Upper lobe of right lung (tissue), 1 donor: ENCODE data around the gene SLC39A11. TPM values are rescaled to one million over a fixed set of nuclear protein-coding genes. Genes with fewer than 3 reads are reported as not detected.

Source experiments
- ATAC-seq: fragments of 200-7000 bp; cut with Tn5 transposase; one replicate; pipeline ENCODE4 v1.9.1; 2020; ENCODE audit warnings: mild to moderate bottlenecking, moderate library complexity
- DNase-seq: peaks from one replicate; pipeline ENCODE4 v3.0.0-alpha.2; 2020
- H3K27ac ChIP-seq: fragments of 200-600 bp; one replicate; pipeline ENCODE4 v1.8.0; 2022
- H3K27me3 ChIP-seq: fragments of 200-600 bp; one replicate; pipeline ENCODE4 v1.8.0; 2022; ENCODE audit warnings: mild to moderate bottlenecking
- H3K36me3 ChIP-seq: fragments of 200-600 bp; one replicate; pipeline ENCODE4 v1.8.0; 2022
- H3K4me1 ChIP-seq: fragments of 200-600 bp; one replicate; pipeline ENCODE4 v1.8.0; 2022
- H3K4me3 ChIP-seq: fragments of 200-600 bp; one replicate; pipeline ENCODE4 v1.8.0; 2022; ENCODE audit warnings: mild to moderate bottlenecking
- H3K9me3 ChIP-seq: fragments of 200-600 bp; one replicate; pipeline ENCODE4 v1.8.0; 2022
- intact Hi-C: fragments of 100-400 bp; cut with DNase I; formaldehyde crosslinking; loops from one replicate; pipeline ENCODE4 v1.11.0; 2022
- total RNA-seq: library from RNA; stranded (reverse); fragmentation: NEBNext Ultra II Directional; extraction: Animal tissue kit (Norgen Biotek cat#: 25700); gene quantifications from one replicate; pipeline ENCODE4 v1.2.1, GENCODE V29; 2021
- TF ChIP-seq, protein P1 (sequence below): fragments of 200-600 bp; IDR thresholded peaks from one replicate; pipeline ENCODE4 v1.8.0; 2022; ENCODE audit warnings: antibody characterized with exemption
- donor health status: DM: no; HTN: yes; CAD: no; lungs with severe emphysema.

The SLC39A11 gene
- total RNA-seq, 1 donor from 2014 or later, result 33.7 TPM

DNA sequence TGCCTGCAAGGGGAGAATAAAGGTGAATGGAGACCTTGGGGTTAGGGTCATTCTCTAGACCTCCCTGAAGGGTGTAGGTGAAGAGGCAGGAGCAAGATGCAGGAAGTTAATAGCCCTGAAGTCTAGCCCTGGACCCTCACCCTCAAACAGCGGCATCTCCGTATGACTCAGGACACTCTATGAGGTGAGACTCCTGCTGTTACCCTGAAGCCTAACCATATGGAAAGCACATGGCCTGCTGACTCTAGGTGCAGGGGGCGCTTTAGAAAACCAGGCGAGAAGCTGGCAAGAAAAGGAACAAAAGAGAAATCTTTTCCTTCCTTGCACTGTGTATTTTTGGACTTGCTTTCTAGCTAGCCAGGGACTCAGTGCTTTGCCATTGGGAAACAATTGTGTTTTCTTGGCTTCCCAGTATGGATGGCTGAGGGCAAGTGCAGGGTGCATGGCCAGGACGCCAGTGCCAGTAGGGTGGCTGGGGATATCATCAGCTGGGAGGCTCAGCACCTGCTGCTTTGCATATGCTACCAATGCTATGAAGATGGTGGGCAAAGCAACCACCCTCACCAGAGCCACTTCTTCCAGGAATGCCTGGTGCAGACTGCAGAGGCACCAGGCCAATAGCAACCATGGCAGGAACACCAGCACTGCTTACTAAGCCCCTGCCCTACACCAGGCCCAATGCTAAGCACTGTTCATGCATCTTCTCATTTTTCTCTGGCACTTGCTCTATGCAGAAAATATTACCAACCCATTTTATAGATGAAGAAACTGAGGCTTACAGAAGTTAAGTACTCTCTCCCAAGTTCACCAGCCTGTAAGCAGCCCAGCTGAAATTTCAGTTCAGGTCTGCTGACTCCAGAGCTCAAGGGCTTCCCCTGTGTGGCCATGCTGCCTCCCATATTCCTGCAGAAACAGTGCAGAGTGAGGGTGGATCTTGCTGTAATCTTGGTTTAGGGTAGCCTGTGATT, 425.1 kb downstream of the SLC39A11 start:
- Histone ChIP-seq H3K9me3 (no peaks in the 10 kb centered on the region), H3K27ac (no peak overlapping the region), H3K4me3 (no peak overlapping the region), H3K4me1 (no peaks in the 10 kb centered on the region), H3K27me3 (no peaks in the 10 kb centered on the region), H3K36me3 (no peaks in the 10 kb centered on the region)
- no peak for ATAC-seq
- TF ChIP-seq, protein P1, sequence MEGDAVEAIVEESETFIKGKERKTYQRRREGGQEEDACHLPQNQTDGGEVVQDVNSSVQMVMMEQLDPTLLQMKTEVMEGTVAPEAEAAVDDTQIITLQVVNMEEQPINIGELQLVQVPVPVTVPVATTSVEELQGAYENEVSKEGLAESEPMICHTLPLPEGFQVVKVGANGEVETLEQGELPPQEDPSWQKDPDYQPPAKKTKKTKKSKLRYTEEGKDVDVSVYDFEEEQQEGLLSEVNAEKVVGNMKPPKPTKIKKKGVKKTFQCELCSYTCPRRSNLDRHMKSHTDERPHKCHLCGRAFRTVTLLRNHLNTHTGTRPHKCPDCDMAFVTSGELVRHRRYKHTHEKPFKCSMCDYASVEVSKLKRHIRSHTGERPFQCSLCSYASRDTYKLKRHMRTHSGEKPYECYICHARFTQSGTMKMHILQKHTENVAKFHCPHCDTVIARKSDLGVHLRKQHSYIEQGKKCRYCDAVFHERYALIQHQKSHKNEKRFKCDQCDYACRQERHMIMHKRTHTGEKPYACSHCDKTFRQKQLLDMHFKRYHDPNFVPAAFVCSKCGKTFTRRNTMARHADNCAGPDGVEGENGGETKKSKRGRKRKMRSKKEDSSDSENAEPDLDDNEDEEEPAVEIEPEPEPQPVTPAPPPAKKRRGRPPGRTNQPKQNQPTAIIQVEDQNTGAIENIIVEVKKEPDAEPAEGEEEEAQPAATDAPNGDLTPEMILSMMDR, result no peak
- intact Hi-C loops, result no loop called here
- no peak for DNase-seq

DNA sequence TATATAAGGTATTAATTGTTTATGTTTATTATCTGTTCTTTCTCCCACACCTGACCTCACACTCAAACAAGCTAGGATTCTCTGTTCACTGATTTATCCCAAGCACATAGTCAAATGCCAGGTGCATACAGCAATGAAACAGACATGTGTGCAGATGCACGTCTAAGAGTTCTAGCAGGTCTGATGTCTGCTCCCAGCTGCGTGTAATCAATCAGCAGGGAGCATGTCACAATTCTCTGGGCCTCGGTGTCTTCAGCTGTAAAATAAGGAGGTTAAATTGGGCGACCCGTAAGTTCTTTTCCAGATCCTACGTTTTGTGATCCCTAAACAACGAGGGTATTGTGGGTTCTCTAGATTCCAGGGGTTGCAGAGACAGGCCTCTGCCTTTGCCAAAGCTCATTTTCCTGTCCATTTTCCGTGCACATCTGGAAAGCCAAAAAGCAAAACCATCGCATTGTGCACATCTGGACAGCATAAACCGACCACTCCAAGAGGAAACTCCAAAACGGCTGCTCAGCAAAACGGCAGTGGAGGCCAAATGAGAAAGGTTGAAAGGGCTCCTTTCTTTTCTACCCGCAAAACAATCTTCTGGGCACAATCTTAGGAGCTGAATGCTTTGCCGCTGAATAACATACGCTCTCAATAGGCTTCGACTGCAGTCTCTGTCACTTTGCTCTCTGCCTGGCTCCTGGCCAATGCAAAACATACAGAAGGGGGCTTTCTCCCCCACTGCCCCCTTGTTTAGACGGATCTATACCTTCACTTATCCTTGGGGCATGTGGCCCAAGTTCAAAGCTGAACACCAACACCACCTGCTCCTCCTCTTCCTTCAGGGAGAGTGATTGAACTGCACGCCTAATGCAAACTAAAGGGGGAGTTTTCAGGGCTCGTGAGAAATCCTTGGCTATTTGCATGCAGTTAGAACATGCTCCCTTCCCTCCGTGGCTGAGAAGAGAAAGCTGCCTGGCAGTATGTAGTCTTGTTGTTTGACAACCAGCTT, 426.3 kb downstream of the SLC39A11 start:
- no peak overlapping the region for H3K4me3 ChIP-seq
- no peak for DNase-seq
- H3K9me3 ChIP-seq, result no peaks in the 10 kb centered on the region
- H3K27me3 ChIP-seq, result no peaks in the 10 kb centered on the region
- ATAC-seq, result no peak
- no peaks in the 10 kb centered on the region for H3K4me1 ChIP-seq
- H3K36me3 ChIP-seq, result no peaks in the 10 kb centered on the region
- TF ChIP-seq, protein P1, result no peak
- intact Hi-C loops, result no loop called here
- H3K27ac ChIP-seq, result no peak overlapping the region

DNA sequence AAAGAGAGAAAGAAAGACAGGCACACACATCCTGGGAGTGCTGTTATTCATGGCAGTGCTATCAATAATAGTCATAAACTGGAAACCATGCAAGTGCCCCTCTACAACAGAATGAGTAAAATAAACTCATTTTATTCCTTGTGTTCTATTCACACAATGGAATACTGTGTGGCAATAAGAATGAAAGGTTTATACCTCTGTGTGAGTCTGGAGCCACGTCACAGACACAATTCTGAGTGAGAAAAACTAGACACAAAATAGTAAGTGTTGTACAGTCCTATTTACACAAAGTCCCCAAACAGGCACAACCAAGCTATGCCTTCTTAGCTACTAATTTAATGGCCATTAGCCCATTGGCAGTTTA, 429.7 kb downstream of the SLC39A11 start:
- no peak for DNase-seq
- H3K27me3 ChIP-seq, result no peaks in the 10 kb centered on the region
- no peak overlapping the region for H3K27ac ChIP-seq
- TF ChIP-seq, protein P1, result no peak
- H3K4me3 ChIP-seq, result no peak overlapping the region
- no peak for ATAC-seq
- no peaks in the 10 kb centered on the region for H3K9me3 ChIP-seq
- H3K4me1 ChIP-seq, result no peaks in the 10 kb centered on the region
- intact Hi-C loops, result no loop called here
- H3K36me3 ChIP-seq, result no peaks in the 10 kb centered on the region

DNA sequence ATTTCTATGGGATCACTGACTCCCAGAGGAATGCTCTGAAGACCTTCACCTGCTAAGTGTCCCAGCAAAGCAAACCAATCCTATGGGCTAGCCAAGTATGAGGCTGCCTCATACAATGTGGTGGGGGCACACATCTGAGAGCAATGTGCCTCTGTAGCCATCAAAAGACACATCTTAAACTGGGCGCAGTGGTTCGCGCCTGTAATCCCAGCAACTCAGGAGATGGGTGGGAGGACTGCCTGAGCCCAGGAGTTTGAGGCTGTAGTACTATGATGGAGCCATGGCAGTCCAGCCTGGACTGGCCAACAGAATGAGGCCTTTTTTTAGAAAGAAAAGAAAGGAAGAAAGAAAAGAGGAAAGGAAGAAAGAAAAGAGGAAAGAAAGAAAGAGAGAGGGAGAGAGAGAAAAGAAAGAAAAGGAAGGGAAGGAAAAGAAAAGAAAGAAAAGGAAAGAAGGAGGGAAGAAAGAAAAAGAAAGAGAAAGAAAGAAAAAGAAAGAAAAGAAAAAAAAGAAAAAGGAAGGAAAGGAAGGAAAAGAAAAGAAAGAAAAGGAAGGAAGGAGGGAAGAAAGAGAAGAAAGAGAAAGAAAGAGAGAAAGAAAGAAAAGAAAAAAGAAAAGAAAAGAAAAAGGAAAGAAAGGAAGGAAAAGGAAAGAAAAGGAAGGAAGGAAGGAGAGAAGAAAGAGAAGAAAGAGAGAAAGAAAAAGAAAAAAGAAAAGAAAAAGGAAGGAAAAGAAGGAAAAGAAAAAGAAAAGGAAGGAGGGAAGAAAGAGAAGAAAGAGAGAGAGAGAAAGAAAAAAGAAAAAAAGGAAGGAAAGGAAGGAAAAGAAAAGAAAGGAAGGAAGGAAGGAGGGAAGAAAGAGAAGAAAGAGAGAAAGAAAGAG, 430.3 kb downstream of the SLC39A11 start:
- no peak overlapping the region for H3K27ac ChIP-seq
- TF ChIP-seq, protein P1, result no peak
- intact Hi-C loops, result no loop called here
- no peak for DNase-seq
- H3K9me3 ChIP-seq, result no peaks in the 10 kb centered on the region
- no peaks in the 10 kb centered on the region for H3K4me1 ChIP-seq
- ATAC-seq, result no peak
- no peaks in the 10 kb centered on the region for H3K36me3 ChIP-seq
- H3K27me3 ChIP-seq, result no peaks in the 10 kb centered on the region
- no peak overlapping the region for H3K4me3 ChIP-seq
